HL-60 (cell line): ENCODE results near the gene KIF3A.

Experiments
- DNase-seq, 2 experiments: peaks; one replicate each; pipeline ENCODE4 v3.0.0-alpha.2; 2010 to 2020; ENCODE audit warnings: low read depth in 1 of 2, low spot score in 1 of 2
- H3K27ac ChIP-seq: fragments of 250-450 bp; sonication (Bioruptor Pico); replicated peaks from 2 replicates; pipeline ENCODE4 v1.5.1; 2020; ENCODE audit warnings: mild to moderate bottlenecking, moderate library complexity
- H3K27me3 ChIP-seq: fragments of 250-450 bp; sonication (Bioruptor Pico); 2 replicates; pipeline ENCODE4 v1.5.1; 2021; ENCODE audit warnings: mild to moderate bottlenecking, moderate library complexity; ENCODE audit not compliant: insufficient read depth, poor library complexity, severe bottlenecking
- H3K4me3 ChIP-seq: replicated peaks from 2 replicates; pipeline ENCODE4 v1.5.1; 2011; ENCODE audit warnings: mild to moderate bottlenecking, control low read depth, low read length; ENCODE audit not compliant: insufficient read depth
- GABPA ChIP-seq: IDR thresholded peaks from 2 replicates; pipeline ENCODE4 v1.6.1; 2012; ENCODE audit warnings: low read depth
- POLR2AphosphoS5 ChIP-seq: IDR thresholded peaks from 2 replicates; pipeline ENCODE4 v1.6.1; 2012; ENCODE audit warnings: low read depth
- SPI1 ChIP-seq: IDR thresholded peaks from 2 replicates; pipeline ENCODE4 v1.6.1; 2012; ENCODE audit warnings: low read depth, mild to moderate bottlenecking, borderline replicate concordance
- TF ChIP-seq, protein P1 (sequence below): IDR thresholded peaks from one replicate; pipeline ENCODE4 v1.5.1; 2011; ENCODE audit warnings: low read length, control low read depth, inconsistent platforms; ENCODE audit not compliant: insufficient read depth
- TF ChIP-seq, protein P2 (sequence below): IDR thresholded peaks from 2 replicates; pipeline ENCODE4 v1.6.1; 2012; ENCODE audit warnings: low read depth; ENCODE audit not compliant: insufficient replicate concordance

KIF3A gene

GRCh38 chr5:132779961-132780360 is 42.6 kb upstream of the KIF3A start:
- Histone ChIP-seq H3K4me3 (no peak overlapping the region), H3K27me3 (no peaks in the 10 kb centered on the region), H3K27ac (no peak overlapping the region)
- DNase-seq: no peak
- TF ChIP-seq, protein P1, sequence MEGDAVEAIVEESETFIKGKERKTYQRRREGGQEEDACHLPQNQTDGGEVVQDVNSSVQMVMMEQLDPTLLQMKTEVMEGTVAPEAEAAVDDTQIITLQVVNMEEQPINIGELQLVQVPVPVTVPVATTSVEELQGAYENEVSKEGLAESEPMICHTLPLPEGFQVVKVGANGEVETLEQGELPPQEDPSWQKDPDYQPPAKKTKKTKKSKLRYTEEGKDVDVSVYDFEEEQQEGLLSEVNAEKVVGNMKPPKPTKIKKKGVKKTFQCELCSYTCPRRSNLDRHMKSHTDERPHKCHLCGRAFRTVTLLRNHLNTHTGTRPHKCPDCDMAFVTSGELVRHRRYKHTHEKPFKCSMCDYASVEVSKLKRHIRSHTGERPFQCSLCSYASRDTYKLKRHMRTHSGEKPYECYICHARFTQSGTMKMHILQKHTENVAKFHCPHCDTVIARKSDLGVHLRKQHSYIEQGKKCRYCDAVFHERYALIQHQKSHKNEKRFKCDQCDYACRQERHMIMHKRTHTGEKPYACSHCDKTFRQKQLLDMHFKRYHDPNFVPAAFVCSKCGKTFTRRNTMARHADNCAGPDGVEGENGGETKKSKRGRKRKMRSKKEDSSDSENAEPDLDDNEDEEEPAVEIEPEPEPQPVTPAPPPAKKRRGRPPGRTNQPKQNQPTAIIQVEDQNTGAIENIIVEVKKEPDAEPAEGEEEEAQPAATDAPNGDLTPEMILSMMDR: no peak
- TF ChIP-seq GABPA: no peak
- TF ChIP-seq POLR2AphosphoS5: no peak
- TF ChIP-seq, protein P2, sequence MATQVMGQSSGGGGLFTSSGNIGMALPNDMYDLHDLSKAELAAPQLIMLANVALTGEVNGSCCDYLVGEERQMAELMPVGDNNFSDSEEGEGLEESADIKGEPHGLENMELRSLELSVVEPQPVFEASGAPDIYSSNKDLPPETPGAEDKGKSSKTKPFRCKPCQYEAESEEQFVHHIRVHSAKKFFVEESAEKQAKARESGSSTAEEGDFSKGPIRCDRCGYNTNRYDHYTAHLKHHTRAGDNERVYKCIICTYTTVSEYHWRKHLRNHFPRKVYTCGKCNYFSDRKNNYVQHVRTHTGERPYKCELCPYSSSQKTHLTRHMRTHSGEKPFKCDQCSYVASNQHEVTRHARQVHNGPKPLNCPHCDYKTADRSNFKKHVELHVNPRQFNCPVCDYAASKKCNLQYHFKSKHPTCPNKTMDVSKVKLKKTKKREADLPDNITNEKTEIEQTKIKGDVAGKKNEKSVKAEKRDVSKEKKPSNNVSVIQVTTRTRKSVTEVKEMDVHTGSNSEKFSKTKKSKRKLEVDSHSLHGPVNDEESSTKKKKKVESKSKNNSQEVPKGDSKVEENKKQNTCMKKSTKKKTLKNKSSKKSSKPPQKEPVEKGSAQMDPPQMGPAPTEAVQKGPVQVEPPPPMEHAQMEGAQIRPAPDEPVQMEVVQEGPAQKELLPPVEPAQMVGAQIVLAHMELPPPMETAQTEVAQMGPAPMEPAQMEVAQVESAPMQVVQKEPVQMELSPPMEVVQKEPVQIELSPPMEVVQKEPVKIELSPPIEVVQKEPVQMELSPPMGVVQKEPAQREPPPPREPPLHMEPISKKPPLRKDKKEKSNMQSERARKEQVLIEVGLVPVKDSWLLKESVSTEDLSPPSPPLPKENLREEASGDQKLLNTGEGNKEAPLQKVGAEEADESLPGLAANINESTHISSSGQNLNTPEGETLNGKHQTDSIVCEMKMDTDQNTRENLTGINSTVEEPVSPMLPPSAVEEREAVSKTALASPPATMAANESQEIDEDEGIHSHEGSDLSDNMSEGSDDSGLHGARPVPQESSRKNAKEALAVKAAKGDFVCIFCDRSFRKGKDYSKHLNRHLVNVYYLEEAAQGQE: no peak
- TF ChIP-seq SPI1: no peak

DNA sequence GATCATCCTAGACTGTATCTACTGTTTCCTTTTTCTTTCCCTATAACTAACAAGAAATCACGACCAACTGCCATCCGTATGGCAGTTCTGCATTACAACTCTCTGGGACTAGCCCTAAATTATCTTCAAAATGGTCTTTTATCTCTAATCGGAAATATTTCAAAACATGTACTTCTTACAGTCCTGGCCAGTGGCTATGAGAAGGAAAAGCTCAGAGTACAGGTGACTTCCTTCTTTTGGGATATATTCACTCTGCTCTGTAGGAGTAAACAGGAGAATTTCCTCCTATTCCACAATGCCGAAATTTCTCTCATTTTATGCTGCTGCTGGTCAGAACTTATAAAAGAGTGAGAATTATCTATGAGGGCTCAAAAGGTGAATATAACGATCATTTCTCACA is 41.5 kb upstream of the KIF3A start:
- Histone ChIP-seq H3K27ac (no peak overlapping the region), H3K27me3 (no peaks in the 10 kb centered on the region), H3K4me3 (no peak overlapping the region)
- DNase-seq: no peak
- TF ChIP-seq, protein P1: no peak
- TF ChIP-seq, protein P2: no peak
- TF ChIP-seq SPI1: no peak
- TF ChIP-seq GABPA: no peak
- TF ChIP-seq POLR2AphosphoS5: no peak

- no peak overlapping the region for H3K27ac ChIP-seq
- TF ChIP-seq POLR2AphosphoS5: no peak
- H3K4me3 ChIP-seq: no peak overlapping the region
Observed at GRCh38 chr5:132778129-132778528, 40.8 kb upstream of the KIF3A start.

GRCh38 chr5:132777209-132778069 is 40.1 kb upstream of the KIF3A start, which contains the start of gene SEPTIN8:
SEPTIN8 (minus strand) TSS chr5:132777239; CDS start chr5:132777137, 102 bp downstream.
- Histone ChIP-seq H3K4me3 (peak within 1 kb of the TSS; percentile 55), H3K27me3 (no peaks in the 10 kb centered on the region), H3K27ac (no peak within 1 kb of the TSS; the same call in 1 of the 2 replicates)
- no peak for DNase-seq
- TF ChIP-seq, protein P1: no peak
- peak; percentile 16; the same call in 1 of the 2 replicates for TF ChIP-seq SPI1

More at GRCh38 chr5:132778129-132778528, 40.8 kb upstream of the KIF3A start:
- no peaks in the 10 kb centered on the region for H3K27me3 ChIP-seq
- DNase-seq: no peak
